K562 (cell line): ENCODE data around the gene SLC5A3. TPM values are rescaled to one million over a fixed set of nuclear protein-coding genes. Genes with fewer than 3 reads are reported as not detected.
A peak's percentile ranks its signal among the peaks of the same experiment; 100 is the strongest.

ENCODE experiments used
- BRCA1 ChIP-seq, 2 experiments: fragments of 450-650 bp in 1 of 2; sonication (generic) in 1 of 2; formaldehyde crosslinking in 1 of 2; IDR thresholded peaks; 2 replicates each; pipeline versions ENCODE4 v1.5.0 to v1.6.1; 2017 to 2020; ENCODE audit warnings: mild to moderate bottlenecking in 1 of 2, missing genetic modification reagents in 1 of 2
- CREM ChIP-seq: IDR thresholded peaks from 2 replicates; pipeline ENCODE4 v1.6.1; 2014; ENCODE audit warnings: antibody characterized with exemption, low read depth
- FOSL1 ChIP-seq: fragments of 200-800 bp; sonication (Bioruptor generic); conservative IDR thresholded peaks from 2 replicates; pipeline ENCODE4 v1.6.1; 2016; ENCODE audit warnings: missing genetic modification characterization, missing compliant biosample characterization
- HCFC1 ChIP-seq: IDR thresholded peaks from 2 replicates; pipeline ENCODE4 v1.6.1; 2012; ENCODE audit warnings: low read depth, low read length, improper control_type of control experiment
- MED1 ChIP-seq: sonication (generic); formaldehyde crosslinking; IDR thresholded peaks from 2 replicates; pipeline ENCODE4 v1.8.1; 2023; ENCODE audit warnings: missing genetic modification reagents, borderline replicate concordance
- MXI1 ChIP-seq: IDR thresholded peaks from 2 replicates; pipeline ENCODE4 v1.6.1; 2011; ENCODE audit warnings: low read depth, mild to moderate bottlenecking, improper control_type of control experiment, low read length
- NBN ChIP-seq: fragments of 450-650 bp; IDR thresholded peaks from 2 replicates; pipeline ENCODE4 v1.6.1; 2016; ENCODE audit warnings: low read depth, mild to moderate bottlenecking
- NCOA4 ChIP-seq: fragments of 450-650 bp; IDR thresholded peaks from 2 replicates; pipeline ENCODE4 v1.6.1; 2018; ENCODE audit warnings: mild to moderate bottlenecking; ENCODE audit not compliant: partially characterized antibody
- PHF21A ChIP-seq: fragments of 450-650 bp; IDR thresholded peaks from 2 replicates; pipeline ENCODE4 v1.6.1; 2017; ENCODE audit warnings: low read depth, borderline replicate concordance
- RBBP5 ChIP-seq: fragments of 200-600 bp; sonication (generic); IDR thresholded peaks from 2 replicates; pipeline ENCODE4 v1.6.1; 2012; ENCODE audit warnings: borderline replicate concordance, mild to moderate bottlenecking, low read length, control low read depth, inconsistent platforms; ENCODE audit not compliant: insufficient read depth, poor library complexity, severe bottlenecking
- SAFB2 ChIP-seq: fragments of 200-400 bp; formaldehyde crosslinking; IDR thresholded peaks from 2 replicates; pipeline ENCODE4 v1.6.1; 2018; ENCODE audit warnings: borderline replicate concordance, low read length, low read depth, moderate library complexity; ENCODE audit not compliant: severe bottlenecking
- SIN3B ChIP-seq: fragments of 450-650 bp; IDR thresholded peaks from 2 replicates; pipeline ENCODE4 v1.6.1; 2017; ENCODE audit warnings: low read depth, mild to moderate bottlenecking, moderate library complexity
- SMAD4 ChIP-seq: fragments of 250-450 bp; sonication (Bioruptor Pico); conservative IDR thresholded peaks from 2 replicates; pipeline ENCODE4 v1.8.0; 2021; ENCODE audit warnings: inconsistent platforms, mild to moderate bottlenecking, moderate library complexity
- TBP ChIP-seq: optimal IDR thresholded peaks from 2 replicates; pipeline ENCODE3; 2011; ENCODE audit warnings: low read depth, low read length, improper control_type of control experiment
- TCF7L2 ChIP-seq: fragments of 150-350 bp; IDR thresholded peaks from 2 replicates; pipeline ENCODE4 v1.6.1; 2016; ENCODE audit warnings: low read depth, mild to moderate bottlenecking, low read length, moderate library complexity
- ZC3H4 ChIP-seq: sonication (generic); formaldehyde crosslinking; IDR thresholded peaks from 2 replicates; pipeline ENCODE4 v1.9.0; 2021; ENCODE audit warnings: missing genetic modification reagents, borderline replicate concordance
- ZNF121 ChIP-seq: sonication (generic); formaldehyde crosslinking; conservative IDR thresholded peaks from 2 replicates; pipeline ENCODE4 v1.8.0; 2022; ENCODE audit warnings: missing genetic modification reagents
- ZNF24 ChIP-seq: fragments of 450-650 bp; IDR thresholded peaks from 2 replicates; pipeline ENCODE4 v1.6.1; 2016
- ZNF583 ChIP-seq: fragments of 250-450 bp; sonication (Bioruptor Pico); IDR thresholded peaks from 2 replicates; pipeline ENCODE4 v1.4.0; 2020
- ZNF707 ChIP-seq: fragments of 250-450 bp; sonication (Bioruptor Pico); conservative IDR thresholded peaks from 2 replicates; pipeline ENCODE4 v1.8.0; 2022; ENCODE audit warnings: inconsistent platforms, mild to moderate bottlenecking, moderate library complexity
- ZNF77 ChIP-seq: fragments of 250-450 bp; sonication (Bioruptor Pico); IDR thresholded peaks from 2 replicates; pipeline ENCODE4 v1.5.0; 2020
- polyA plus RNA-seq, 8 experiments: library from polyadenylated mRNA; depleted of rRNA in 4 of 8; stranded (reverse) in 5 of 8; unstranded in 3 of 8; fragments of >200 nt; fragmentation: Nextera tagmentation in 2 of 8; fragmentation: Illumina TruSeq in 1 of 8; extraction: Ambion mirVana in 2 of 8; extraction: Trizol in 1 of 8; gene quantifications; 2 replicates each; pipeline versions ENCODE4 v1.2.1 to v1.2.3, GENCODE V29; 2011 to 2014; ENCODE audit warnings: inconsistent platforms in 1 of 8, missing spikeins in 1 of 8
- total RNA-seq, 7 experiments: library from RNA; depleted of rRNA in 6 of 7; stranded (reverse); fragments of >200 nt in 6 of 7; fragmentation: Illumina TruSeq in 2 of 7; extraction: Trizol in 2 of 7; gene quantifications; 2 replicates each; pipeline versions ENCODE4 v1.2.1 to v1.2.3, GENCODE V29; 2011 to 2021; ENCODE audit warnings: low replicate concordance in 1 of 7
- TF ChIP-seq, protein P1 (sequence below): IDR thresholded peaks from 2 replicates; pipeline ENCODE4 v1.6.1; 2011; ENCODE audit warnings: borderline replicate concordance, low read depth, mild to moderate bottlenecking, moderate library complexity, low read length; ENCODE audit not compliant: insufficient read depth, poor library complexity, severe bottlenecking
- TF ChIP-seq, protein P2 (sequence below): fragments of 200-400 bp; formaldehyde crosslinking; IDR thresholded peaks from 2 replicates; pipeline ENCODE4 v1.6.1; 2017; ENCODE audit warnings: mild to moderate bottlenecking, low read depth, low read length, moderate library complexity
- TF ChIP-seq, protein P3 (sequence below), 3 experiments: IDR thresholded peaks in 2 of 3; conservative IDR thresholded peaks in 1 of 3; 2 replicates each; pipeline ENCODE4 v1.5.1; 2011 to 2012; ENCODE audit warnings: low read length in 3 of 3, mild to moderate bottlenecking in 3 of 3, control low read depth in 2 of 3, improper control_type of control experiment in 1 of 3, inconsistent platforms in 1 of 3, low read depth in 1 of 3, mixed read lengths in 1 of 3, moderate library complexity in 1 of 3; ENCODE audit not compliant: insufficient read depth in 2 of 3

SLC5A3 gene
- total and polyA plus RNA-seq, 9 of the 15 experiments (the other 6 are each of a cell fraction or from before 2014, with no cell fraction given) = 2.9 to 20.6 (median 9.0) TPM

DNA sequence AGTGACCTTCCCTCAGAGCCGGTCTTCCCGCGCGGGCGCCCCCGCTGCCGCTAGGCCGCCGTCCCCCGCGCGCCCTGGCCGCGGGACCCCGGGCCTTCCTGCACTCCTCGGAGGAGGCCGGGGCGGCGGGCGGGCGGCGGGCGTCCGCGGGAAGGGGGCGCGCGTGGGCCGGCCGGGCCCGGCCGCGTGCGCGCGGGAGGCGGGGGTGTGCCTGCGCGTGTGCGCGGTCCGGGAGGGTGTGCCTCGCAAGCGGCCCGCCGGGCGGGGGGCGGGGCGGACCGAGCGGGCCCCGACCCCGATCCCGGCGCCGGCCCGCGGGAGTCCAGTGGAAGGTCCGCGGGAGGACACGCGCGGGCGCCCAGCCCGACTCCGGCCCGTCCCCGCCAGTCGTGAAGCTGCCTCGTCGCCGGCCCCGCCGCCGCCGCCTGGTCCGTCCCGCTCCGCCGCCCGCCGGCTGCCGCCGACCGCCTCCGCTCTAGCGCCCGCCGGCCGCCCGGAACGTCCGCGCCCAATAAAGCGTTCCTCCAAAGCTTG lies 438 bp downstream of the SLC5A3 start (continued):
- TF ChIP-seq, protein P1, sequence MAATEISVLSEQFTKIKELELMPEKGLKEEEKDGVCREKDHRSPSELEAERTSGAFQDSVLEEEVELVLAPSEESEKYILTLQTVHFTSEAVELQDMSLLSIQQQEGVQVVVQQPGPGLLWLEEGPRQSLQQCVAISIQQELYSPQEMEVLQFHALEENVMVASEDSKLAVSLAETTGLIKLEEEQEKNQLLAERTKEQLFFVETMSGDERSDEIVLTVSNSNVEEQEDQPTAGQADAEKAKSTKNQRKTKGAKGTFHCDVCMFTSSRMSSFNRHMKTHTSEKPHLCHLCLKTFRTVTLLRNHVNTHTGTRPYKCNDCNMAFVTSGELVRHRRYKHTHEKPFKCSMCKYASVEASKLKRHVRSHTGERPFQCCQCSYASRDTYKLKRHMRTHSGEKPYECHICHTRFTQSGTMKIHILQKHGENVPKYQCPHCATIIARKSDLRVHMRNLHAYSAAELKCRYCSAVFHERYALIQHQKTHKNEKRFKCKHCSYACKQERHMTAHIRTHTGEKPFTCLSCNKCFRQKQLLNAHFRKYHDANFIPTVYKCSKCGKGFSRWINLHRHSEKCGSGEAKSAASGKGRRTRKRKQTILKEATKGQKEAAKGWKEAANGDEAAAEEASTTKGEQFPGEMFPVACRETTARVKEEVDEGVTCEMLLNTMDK = peak; percentile 15
- TF ChIP-seq ZNF121 (CRISPR knock-in tag) = no peak
- no peak for TF ChIP-seq ZNF707
- no peak for TF ChIP-seq ZC3H4 (CRISPR knock-in tag)
- no peak; the same call in 1 of the 2 replicates for TF ChIP-seq FOSL1 (tag)
- no peak for TF ChIP-seq ZNF24
- TF ChIP-seq TCF7L2 = no peak
- peak; percentile 32; the same call in 1 of the 2 replicates for TF ChIP-seq MED1 (CRISPR knock-in tag)
- no peak for TF ChIP-seq SIN3B
- TF ChIP-seq BRCA1 (IDR thresholded peaks at IDR 0.05) = no peak
- TF ChIP-seq BRCA1 (CRISPR knock-in tag; IDR thresholded peaks at IDR 0.05) = no peak
- no peak for TF ChIP-seq CREM
- TF ChIP-seq ZNF77 = no peak
- TF ChIP-seq ZNF583 (CRISPR knock-in tag) = no peak
- TF ChIP-seq SAFB2 = no peak
- peak; percentile 3 for TF ChIP-seq TBP
- TF ChIP-seq NBN = no peak
- TF ChIP-seq HCFC1 = no peak
- TF ChIP-seq MXI1 = no peak
- TF ChIP-seq RBBP5 = peak; percentile 96
- TF ChIP-seq, protein P2, sequence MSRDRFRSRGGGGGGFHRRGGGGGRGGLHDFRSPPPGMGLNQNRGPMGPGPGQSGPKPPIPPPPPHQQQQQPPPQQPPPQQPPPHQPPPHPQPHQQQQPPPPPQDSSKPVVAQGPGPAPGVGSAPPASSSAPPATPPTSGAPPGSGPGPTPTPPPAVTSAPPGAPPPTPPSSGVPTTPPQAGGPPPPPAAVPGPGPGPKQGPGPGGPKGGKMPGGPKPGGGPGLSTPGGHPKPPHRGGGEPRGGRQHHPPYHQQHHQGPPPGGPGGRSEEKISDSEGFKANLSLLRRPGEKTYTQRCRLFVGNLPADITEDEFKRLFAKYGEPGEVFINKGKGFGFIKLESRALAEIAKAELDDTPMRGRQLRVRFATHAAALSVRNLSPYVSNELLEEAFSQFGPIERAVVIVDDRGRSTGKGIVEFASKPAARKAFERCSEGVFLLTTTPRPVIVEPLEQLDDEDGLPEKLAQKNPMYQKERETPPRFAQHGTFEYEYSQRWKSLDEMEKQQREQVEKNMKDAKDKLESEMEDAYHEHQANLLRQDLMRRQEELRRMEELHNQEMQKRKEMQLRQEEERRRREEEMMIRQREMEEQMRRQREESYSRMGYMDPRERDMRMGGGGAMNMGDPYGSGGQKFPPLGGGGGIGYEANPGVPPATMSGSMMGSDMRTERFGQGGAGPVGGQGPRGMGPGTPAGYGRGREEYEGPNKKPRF = no peak
- TF ChIP-seq, protein P3, sequence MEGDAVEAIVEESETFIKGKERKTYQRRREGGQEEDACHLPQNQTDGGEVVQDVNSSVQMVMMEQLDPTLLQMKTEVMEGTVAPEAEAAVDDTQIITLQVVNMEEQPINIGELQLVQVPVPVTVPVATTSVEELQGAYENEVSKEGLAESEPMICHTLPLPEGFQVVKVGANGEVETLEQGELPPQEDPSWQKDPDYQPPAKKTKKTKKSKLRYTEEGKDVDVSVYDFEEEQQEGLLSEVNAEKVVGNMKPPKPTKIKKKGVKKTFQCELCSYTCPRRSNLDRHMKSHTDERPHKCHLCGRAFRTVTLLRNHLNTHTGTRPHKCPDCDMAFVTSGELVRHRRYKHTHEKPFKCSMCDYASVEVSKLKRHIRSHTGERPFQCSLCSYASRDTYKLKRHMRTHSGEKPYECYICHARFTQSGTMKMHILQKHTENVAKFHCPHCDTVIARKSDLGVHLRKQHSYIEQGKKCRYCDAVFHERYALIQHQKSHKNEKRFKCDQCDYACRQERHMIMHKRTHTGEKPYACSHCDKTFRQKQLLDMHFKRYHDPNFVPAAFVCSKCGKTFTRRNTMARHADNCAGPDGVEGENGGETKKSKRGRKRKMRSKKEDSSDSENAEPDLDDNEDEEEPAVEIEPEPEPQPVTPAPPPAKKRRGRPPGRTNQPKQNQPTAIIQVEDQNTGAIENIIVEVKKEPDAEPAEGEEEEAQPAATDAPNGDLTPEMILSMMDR (IDR thresholded peaks at IDR 0.05 in 2 of 3, conservative IDR thresholded peaks at IDR 0.05 in 1 of 3; ENCODE audit: insufficient read depth in 2 of 3, low read depth in 1 of 3, low read length in 3 of 3) = no peak
- TF ChIP-seq PHF21A = no peak
- peak; percentile 71 for TF ChIP-seq SMAD4 (CRISPR knock-in tag)
- no peak for TF ChIP-seq NCOA4
